HG03457 (cell line): ENCODE results near the gene GALNT10.

Experiments
- ATAC-seq: cut with Tn5 transposase; IDR thresholded peaks from one replicate; pipeline ENCODE4 v1.9.1; 2021; ENCODE audit warnings: moderate number of reproducible peaks; ENCODE audit not compliant: unreplicated experiment

Gene GALNT10

GRCh38 chr5:154228696-154229095 is 38.2 kb downstream of the GALNT10 start:
- peak; percentile 81 for ATAC-seq

GRCh38 chr5:154230526-154230925 is 40.0 kb downstream of the GALNT10 start:
- no peak for ATAC-seq

- no peak for ATAC-seq
These were observed 44.0 kb downstream of the GALNT10 start for GRCh38 chr5:154234551-154234950.

- ATAC-seq, result no peak
These were observed 45.5 kb downstream of the GALNT10 start for GRCh38 chr5:154236011-154236410.

GRCh38 chr5:154236536-154237375 is 46.2 kb downstream of the GALNT10 start:
- ATAC-seq, result no peak

GRCh38 chr5:154237376-154237743 is 46.8 kb downstream of the GALNT10 start:
- no peak for ATAC-seq

- no peak for ATAC-seq
These were observed 47.4 kb downstream of the GALNT10 start for GRCh38 chr5:154237946-154238345.

GRCh38 chr5:154238776-154239481 is 48.4 kb downstream of the GALNT10 start:
- peak; percentile 39 for ATAC-seq

GRCh38 chr5:154240595-154240994 is 50.1 kb downstream of the GALNT10 start:
- no peak for ATAC-seq

- ATAC-seq, result no peak
These were observed 50.5 kb downstream of the GALNT10 start for GRCh38 chr5:154241021-154241420.

GRCh38 chr5:154242442-154242841 is 51.9 kb downstream of the GALNT10 start:
- ATAC-seq, result no peak

- peak; percentile 50 for ATAC-seq
These were observed 52.4 kb downstream of the GALNT10 start for GRCh38 chr5:154242964-154243376.

- ATAC-seq, result no peak
These were observed 53.2 kb downstream of the GALNT10 start for GRCh38 chr5:154243736-154244135.

- ATAC-seq, result no peak
These were observed 53.9 kb downstream of the GALNT10 start for GRCh38 chr5:154244476-154244875.

- ATAC-seq, result no peak
These were observed 58.2 kb downstream of the GALNT10 start for GRCh38 chr5:154248691-154249090.

- ATAC-seq, result no peak
These were observed 59.3 kb downstream of the GALNT10 start for GRCh38 chr5:154249826-154250225.

GRCh38 chr5:154251529-154251928 is 61.0 kb downstream of the GALNT10 start:
- ATAC-seq, result no peak

GRCh38 chr5:154253807-154254206 is 63.3 kb downstream of the GALNT10 start:
- ATAC-seq, result no peak

- ATAC-seq, result no peak
These were observed 64.4 kb downstream of the GALNT10 start for GRCh38 chr5:154254896-154255295.

- ATAC-seq, result no peak
These were observed 66.5 kb downstream of the GALNT10 start for GRCh38 chr5:154257046-154257445.

- ATAC-seq, result no peak
These were observed 68.1 kb downstream of the GALNT10 start for GRCh38 chr5:154258531-154259217.
